Activated gamma-delta T cell (primary cell): ENCODE data around the gene SF3A2.

Source experiments
- DNase-seq: peaks from one replicate; lab custom pipeline; 2025; lab: John Stamatoyannopoulos, UW

SF3A2 gene

DNA sequence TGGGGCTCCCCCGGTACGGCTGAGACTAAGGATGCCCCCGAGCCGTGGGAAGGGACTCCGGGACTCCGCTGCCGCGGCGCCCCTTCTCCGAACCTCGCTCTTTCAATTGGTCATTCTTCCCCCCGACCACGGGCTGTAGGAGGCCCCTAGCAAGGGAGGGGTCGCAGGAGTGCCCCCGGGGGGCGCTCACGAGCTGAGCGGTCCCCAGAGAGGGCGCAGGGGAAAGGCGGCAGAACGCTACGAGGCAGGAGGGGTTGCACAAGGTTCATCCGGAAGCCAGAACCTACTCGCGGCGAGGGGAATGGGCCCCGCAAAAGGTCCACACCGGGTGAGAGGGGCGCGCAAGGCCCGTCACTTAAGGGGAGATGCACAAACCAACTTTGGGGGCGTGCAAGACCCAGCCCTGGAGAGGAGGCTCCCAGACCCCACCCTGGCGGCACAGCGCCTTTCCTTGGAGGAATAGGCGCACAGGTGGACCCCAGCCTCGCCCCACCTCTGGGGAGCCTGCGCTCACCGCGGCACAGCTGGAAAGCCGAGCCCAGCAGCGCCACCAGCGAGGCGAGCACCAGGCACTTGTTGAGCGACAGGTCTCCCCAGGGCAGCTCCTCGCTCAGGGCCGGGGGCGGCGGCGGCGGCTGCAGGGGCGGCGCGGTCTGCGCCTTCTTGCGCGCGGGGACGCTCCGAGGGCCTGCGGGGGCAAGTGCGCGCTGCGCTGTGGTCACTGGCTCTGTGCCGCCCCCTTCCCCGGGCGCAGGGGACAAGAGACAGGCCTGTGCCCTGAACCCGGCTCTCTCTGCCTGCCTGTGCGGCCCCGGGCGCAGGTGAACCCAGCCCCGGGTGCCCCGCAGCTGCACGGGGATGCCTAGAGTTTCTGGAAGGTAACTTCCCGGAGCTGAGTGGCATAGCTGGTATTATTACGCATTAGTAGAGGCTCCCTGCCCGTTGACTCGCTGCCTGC lies 16.8 kb downstream of the SF3A2 start:
- no peak for DNase-seq

DNA sequence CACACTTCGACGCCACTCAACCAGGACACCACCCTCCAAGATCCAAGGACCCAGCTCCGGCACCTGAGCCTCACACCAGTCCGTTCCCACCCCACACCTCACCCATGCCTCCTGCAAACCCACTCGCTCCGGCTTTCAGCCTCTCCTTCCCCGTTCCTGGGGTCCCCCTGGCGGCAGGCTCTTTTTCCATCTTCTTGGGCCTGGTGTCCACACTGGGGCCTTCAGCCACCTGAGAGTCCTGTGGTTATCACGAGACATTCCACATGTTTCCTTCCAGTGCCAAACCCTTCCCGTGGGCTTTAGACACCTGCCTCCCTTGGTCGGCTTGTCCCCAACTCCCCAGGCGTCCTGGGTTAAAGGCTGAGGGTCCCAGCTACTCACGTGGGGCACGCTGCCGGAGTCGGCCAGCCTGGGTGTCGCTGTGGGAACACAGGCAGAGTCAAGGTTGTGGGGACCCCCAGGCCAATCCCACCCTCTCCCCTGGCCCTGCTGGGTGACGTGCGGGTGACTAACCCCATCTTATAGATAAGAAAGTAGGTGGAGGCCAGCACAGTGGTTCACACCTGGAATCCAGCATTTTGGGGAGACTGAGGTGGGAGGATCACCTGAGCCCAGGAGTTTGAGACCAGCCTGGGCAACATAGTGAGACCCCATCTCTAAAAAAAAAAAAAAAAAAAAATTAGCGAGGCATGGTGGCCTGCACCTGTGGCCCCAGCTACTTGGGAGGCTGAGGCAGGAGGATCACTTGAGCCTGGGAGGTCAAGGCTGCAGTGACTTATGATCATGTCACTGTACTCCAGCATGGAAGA lies 17.6 kb downstream of the SF3A2 start:
- DNase-seq, result no peak

DNA sequence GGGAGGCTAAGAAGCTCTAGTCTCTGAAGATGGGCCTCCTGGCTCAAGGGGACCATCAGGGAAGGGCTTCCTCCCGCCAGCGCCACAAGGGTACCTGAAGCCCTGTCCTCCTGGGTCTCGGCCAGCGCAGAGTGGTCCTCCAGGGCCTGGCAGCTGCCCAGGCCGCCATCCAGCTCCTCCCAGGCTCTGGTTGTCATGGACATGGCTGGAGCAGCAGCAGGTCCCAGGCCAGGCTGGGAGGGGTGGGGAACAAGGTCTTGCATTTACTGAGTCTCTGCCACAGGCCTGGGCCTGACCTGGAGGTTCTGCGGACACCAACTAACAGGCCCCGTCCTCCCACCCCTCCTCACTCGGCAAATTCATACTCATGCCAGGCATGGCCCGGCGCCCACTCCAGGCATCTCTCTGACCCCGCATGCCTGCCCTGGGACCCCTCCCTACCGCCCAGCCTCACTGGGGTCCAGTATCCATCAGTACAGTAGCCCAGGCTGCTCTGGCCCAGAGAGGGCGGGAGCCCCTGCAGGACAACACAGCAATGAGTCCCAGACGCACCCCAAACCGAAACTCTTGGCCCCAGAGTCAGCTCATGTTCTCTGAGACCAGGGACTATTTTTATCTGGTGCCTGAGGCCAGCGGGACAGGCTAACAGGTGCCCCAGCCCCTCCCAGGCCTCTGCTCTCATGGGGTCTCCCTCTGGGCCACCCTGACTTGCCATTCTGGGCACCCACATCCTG lies 18.7 kb downstream of the SF3A2 start:
- no peak for DNase-seq

DNA sequence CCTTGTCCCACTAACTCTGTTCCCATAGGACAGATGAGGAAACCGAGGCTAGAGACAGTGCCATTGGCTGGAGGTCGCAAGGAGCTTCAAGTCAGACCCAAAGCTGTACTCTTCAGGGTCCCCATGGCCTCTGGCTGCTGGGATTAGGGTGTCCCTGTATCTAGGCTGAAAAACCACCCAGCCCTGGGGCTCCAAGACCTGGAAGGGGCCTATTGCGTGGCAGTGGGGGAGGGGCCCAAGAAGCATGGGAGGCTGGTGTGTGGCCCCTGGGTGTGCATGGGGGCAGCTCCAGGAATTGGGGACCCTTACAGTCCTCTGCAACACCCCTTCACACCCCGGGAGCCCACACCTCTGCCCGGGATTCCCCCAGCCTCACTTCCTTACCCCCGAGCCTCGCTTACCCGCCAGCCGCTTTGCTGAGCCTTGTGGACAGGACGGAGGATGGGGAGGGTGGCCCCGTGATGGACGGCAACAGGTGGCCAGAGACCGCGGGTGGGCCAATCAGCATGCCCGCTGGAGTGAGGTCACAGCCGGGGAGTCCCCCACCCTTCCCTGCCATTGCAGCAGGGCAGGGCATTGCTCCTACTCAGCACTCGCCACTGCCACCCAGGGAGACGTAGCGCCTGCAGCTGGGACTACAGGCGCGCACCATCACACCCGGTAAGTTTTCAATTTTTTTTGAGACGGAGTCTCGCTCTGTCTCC lies 19.5 kb downstream of the SF3A2 start, which contains the start of gene JSRP1:
TSS of gene JSRP1 (minus strand) at position 436 of the 704 bp plus-strand sequence. CDS start 1,103 bp downstream, outside the sequence.
- no peak for DNase-seq

DNA sequence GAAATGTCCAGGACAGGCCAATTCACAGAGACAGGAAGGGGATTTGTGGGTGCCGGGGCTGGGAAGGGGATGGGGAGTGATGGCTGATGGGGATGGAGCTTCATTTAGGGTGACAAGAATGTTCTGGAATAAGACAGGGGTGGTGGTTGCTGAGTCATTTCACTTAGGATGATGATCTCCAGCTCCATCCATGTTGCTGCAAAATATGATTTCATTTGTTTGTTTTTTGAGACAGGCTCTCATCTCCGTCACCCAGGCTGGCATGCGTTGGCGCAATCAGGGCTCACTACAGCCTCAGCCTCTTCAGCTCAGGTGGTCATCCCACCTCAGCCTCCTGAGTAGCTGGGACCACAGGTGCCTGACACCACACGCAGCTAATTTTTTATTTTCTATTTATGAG lies 22.7 kb downstream of the SF3A2 start:
- no peak for DNase-seq

DNA sequence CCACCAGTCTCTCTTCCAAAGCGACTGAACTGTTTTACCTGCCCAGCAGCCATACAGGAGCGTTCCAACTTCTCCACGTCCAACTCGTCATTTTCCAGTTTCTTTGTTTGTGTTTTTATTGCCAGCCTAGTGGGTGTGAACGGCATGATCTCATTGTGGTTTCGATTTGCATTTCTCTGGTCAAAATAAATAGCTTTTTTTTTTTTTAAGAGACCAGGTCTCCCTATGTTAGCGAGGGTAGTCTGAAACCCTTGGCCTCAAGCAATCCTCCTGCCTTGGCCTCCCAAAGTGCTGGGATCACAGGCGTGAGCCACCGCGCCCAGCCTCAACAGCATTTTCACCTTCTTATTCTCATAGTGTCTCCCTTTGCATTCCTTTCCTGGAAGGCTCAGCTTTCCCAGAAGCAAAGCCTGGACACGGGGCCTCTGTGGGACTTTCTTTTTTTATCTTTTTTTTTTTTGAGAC lies 23.7 kb downstream of the SF3A2 start:
- no peak for DNase-seq

DNA sequence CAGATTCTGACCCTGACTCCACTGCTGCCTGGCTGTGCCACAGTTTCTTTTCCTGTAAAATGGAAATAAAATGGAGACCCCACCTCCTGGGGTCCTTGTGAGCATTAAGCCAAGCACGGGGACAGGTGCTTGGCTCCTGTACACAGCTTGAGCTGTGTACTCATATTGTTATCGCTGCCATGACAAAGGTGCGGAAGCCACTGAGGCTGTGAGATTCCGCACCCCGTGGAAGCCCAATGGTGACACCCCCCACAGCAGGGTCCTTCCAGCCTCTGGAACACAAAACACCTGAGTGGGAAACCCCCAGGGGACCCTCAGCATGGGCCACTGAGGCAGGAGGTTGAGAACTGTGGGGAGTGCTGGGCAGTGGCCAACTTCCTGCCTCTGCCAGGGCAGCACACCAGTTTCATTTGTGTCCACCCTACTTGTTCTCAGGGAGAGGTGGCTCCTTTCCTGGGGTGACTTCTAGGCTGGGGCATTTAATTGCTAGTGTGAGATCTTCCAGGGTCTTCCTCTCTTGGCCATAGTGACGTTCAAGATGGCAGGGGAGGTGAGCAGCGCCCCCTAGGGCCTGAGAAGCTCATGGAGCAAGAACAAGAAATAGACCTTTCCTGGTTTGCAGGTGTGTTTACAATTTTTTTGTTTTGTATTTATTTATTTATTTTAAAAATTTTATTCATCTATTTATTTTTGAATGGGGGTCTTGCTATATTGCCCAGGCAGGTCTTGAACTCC lies 25.0 kb downstream of the SF3A2 start:
- DNase-seq, result no peak

DNA sequence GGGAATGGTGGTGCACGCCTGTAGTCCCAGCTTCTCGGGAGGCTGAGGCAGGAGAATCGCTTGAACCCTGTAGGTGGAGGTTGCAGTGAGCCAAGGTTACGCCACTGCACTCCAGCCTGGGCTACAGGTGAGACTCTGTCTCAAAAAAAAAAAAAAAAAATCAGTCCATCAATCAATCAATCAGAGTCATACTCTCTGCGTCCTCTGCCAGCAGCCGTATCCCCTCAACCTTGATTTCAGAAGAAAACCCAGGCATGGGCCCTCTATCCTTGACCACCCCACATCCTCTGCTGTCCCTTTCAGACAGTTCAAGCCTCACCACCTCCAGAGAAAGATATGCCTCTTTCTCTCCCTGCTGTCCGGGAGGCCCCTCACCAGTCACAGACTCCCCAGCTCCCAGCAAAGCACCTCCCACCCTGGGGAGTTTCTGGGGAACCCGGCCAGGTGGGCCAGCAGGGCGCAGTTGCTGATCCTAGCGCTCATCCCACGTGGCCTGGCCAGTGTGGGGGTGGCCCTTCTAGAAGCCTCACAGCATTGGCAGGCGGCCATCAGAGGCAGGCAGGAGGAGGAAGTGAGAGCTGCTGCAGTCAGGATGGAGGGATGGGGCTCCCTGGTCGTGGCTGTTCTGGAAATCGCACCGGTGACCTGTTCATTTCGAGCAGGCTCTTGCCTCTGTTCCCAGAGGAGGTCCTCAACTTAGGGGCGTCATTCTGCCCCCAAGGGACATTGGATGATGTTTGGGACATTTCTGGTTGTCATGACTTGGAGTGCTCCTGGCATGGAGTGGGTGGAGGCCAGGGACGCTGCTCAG lies 29.8 kb downstream of the SF3A2 start:
- no peak for DNase-seq

DNA sequence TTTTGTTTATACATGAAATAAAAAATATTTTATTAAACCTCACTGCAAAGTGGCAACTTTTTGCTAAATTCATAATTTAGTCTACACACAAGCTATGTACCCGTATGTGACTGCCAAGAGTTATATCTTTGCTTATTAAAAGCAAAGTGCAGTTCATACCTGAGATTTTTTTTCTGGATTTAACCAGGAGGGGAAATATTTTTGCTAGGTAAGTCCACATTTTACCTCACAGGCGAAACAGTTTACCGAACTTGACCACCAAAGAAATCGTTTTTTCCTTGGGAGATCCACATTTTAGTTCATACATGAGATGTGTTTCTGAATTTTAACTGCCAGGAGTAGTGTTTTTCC lies 31.8 kb downstream of the SF3A2 start:
- DNase-seq, result no peak

DNA sequence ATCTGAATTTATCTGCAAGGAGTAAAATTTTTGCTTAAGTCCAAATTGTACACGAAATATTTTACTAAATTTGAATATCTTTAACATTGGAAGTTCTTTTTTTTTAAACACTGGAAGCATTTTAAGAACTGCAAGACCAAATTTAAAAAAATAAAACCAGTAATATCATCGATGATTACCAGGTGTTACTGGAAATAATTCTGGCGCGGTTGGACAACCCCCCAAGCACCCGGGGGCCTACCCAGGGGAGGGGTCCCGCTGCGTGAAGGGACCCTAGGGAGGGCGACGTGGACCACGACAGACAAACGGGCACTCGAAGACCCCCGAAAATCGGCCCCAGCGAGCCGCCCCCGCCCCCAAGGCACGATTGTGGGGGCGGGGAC lies 32.2 kb downstream of the SF3A2 start:
- no peak for DNase-seq

DNA sequence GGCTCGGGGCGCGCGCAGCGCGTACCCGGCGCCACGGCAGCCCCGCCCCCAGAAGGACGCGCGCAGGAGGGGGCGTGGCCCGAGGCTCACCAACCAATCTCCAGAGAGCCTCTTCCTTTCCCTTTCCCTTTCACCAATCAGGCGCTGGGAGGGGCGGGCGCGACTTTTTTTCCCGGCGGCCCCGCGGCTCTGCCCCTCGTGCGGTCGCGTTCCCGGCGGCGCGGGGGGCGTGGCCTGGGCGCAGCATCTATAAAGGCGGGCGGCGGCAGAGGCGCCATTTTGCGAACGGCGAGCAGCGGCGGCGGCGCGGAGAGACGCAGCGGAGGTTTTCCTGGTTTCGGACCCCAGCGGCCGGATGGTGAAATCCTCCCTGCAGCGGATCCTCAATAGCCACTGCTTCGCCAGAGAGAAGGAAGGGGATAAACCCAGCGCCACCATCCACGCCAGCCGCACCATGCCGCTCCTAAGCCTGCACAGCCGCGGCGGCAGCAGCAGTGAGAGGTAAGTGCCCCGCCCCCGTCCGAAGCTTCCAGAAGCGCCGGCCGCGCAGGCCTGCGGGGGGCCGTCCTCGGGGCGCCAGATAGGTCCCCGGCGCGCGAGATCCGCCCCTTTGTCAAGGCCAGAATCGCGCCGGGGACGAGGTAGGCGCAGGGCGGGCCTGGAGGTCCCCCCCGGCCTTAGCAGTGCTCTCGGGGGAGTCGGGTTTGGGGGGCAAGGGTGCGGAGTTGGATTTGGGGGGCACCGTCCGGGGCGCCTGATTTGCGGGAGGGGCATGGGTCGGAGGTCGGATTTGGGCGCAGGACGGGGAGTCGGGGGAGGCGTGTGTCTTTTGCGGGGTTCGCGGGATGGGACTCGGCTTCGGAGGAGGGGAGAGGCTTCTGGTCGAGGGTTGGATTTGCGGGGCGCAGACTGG lies 32.9 kb downstream of the SF3A2 start:
- peak; percentile 98 for DNase-seq

DNA sequence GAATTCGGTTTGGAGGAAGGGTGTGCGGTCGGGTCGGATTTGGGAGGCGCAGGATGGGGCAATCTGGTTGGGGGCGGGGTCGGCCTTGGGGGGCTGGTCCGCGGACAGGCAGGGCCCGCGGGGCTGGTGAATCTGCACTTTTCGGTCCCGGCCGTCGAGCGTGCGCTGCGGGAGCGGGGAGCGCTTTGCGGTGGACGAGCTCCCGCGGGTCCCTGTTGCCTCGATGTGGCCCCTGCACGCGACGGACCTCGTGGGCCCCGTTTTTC lies 33.5 kb downstream of the SF3A2 start:
- no peak for DNase-seq

DNA sequence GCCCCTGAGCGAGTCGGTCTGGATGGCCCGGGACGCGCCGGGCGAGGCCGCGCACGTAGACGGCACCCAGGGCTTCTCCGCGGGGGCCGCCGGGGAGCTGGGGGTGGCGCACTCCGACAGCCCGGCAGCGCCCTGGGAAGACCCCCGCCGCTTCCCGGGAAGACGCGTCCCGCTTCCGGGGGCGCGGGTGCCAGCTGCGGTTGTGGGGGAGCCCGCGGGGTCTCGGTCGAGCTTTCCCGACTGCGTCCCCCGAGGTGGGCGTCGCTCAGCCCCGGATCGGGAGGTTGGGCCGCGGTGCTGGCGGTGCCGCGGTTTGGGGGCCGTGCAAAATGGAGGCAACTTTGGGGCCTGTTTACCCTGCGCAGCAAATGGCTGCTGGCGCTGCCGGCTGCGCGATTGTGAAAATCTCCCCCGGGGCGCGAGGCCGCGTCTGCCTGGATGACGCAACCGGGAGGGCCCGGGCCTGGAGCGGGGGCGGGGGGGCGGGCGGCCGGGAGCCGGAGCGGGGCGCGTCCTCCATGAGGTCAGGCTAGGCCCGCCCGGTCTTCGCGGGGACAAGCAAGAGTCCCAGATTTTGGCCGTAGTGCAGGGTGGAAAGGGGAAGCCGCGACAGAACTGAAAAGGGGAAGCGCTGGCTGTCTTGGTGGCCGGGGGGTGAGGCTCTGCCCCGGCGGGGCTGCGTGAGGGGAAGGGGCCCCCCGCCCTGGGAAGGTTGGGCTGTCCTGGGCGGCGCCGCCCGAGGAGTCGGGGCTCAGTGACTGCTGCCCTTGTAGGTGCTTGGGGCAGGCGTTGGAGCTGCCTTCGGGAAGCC lies 34.0 kb downstream of the SF3A2 start:
- peak; percentile 65 for DNase-seq

DNA sequence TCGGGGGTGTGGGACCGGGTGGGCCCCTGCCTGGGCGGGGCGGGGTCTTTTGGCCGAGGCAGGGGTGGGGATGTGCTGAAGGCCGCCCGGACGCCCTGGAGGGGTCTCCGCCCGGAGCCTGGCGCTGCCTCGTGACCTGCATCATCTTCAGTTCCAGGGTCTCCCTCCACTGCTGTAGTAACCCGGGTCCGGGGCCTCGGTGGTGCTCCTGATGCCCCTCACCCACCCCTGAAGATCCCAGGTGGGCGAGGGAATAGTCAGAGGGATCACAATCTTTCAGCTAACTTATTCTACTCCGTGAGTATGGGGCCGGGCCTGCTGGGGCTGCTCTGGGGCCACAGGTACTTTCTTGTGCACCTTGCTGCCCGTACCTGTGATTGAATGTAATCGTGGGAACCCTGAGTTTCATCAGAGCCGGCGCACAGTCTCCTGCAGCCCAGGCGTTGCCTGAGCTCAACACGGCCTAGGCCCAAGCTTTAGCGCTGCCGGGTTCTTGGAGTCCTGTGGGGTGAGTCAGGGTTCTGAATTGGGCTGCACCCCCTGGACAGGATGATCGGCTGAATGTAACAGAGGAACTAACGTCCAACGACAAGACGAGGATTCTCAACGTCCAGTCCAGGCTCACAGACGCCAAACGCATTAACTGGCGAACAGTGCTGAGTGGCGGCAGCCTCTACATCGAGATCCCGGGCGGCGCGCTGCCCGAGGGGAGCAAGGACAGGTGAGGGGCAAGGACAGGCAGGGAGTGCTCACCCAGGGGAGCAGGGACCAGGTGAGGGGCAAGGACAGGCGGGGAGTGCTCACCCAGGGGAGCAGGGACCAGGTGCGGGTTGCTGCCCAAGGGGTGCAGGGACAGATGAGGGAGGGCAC lies 34.8 kb downstream of the SF3A2 start:
- no peak for DNase-seq

DNA sequence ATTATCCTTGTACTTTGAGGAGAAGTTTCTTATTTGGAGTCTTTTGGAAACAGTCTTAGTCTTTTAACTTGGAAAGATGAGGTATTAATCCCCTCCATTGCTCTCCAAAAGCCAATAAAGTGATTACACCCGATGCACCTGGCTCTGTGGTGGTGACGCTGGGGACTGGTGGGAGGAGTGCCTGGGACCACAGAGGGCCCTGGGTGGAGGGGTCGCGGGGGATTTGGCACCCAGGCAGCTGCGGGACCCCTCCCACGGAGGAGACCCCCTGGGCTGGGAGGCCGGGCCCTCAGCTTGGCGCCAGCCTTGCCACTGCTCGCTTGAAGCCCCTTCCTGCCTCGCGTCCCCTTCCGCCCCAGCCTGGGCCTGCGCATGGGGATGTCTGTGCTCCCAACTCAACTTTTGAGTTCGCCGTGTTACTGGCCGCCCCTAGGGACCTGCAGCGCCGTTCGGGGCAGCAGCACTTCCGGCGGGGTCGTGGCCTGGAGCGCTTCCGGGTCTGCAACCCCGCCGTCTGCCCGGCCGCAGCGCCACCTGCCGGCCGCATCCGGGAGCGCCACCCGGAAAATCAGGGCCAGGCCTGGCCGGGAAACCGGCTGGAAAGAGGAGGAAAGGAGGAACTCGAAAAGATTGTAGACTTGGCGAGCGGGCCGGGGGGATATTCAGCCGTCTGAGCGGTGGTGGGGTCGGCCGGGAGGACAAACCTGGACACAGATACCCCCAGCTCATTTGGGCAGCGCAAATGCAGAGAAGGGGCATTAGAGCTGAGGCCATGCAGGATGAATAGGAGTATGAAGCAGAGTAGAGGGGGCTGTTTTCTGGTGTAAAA lies 36.9 kb downstream of the SF3A2 start:
- DNase-seq, result peak; percentile 76

DNA sequence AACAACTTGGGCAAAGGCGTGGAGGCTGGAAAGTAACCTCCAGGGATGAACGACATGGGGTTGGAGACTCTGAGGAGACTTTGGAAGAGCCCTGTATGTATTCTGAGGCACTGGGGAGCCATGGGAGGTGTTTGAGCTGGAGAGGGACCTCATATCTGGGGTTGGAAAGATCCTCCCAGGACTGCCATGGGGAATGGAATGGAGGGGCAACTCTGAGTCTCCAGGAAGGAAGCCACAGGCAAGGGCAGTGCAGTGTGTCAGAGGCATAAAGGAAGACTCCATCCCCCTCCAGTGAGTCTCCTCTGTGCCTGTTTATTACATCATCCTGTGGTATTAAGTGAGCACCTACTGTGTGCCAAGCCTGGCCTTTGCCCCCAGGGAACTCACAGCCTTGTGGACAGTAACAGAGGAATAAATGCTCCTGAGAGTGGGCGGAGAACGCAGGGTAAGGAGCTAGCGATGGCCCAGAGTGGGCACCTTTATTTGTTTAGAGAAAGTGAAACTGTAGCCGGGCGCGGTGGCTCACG lies 37.6 kb downstream of the SF3A2 start:
- DNase-seq, result no peak
